Fibroblast of lung (primary cell): ENCODE measurements around the gene ALPP. TPM values are rescaled to one million over a fixed set of nuclear protein-coding genes. Genes with fewer than 3 reads are reported as not detected.
A peak's percentile ranks its signal among the peaks of the same experiment; 100 is the strongest.
"Not testable (repeated sequence)": the region's sequence is repeated elsewhere in the genome, so short reads cannot be mapped to it uniquely, and the experiment has no call there.

Source experiments
- DNase-seq, 2 donors: peaks; one replicate each; pipeline versions ENCODE4 v3.0.0 to v3.0.0-alpha.2; 2010; ENCODE audit warnings: low read depth in 2 of 2
- H2AFZ ChIP-seq: 2 replicates; pipeline ENCODE4 v1.5.1; 2012; ENCODE audit warnings: low read length, control low read depth, inconsistent platforms
- H3K27ac ChIP-seq: 2 replicates; pipeline ENCODE4 v1.5.1; 2011; ENCODE audit warnings: low read length, control low read depth; ENCODE audit not compliant: insufficient read depth
- H3K27me3 ChIP-seq: 2 replicates; pipeline ENCODE4 v1.5.1; 2011; ENCODE audit warnings: mild to moderate bottlenecking, low read length; ENCODE audit not compliant: control insufficient read depth, insufficient read depth
- H3K36me3 ChIP-seq: 2 replicates; pipeline ENCODE4 v1.5.1; 2011; ENCODE audit warnings: low read length; ENCODE audit not compliant: control insufficient read depth, insufficient read depth
- H3K4me1 ChIP-seq: 2 replicates; pipeline ENCODE4 v1.5.1; 2011; ENCODE audit warnings: low read length; ENCODE audit not compliant: control insufficient read depth, insufficient read depth; ENCODE audit errors: extremely low read depth
- H3K4me2 ChIP-seq: 2 replicates; pipeline ENCODE4 v1.5.1; 2011; ENCODE audit warnings: low read length, control low read depth; ENCODE audit not compliant: insufficient read depth; ENCODE audit errors: extremely low read depth
- H3K4me3 ChIP-seq, 4 experiments: fragments of 200-600 bp in 1 of 4; sonication (generic) in 1 of 4; replicated peaks in 1 of 4; 2 replicates each; pipeline ENCODE4 v1.5.1; 2011 to 2016; ENCODE audit warnings: low read length in 4 of 4, low read depth in 3 of 4, mild to moderate bottlenecking in 3 of 4, control low read depth in 2 of 4, inconsistent platforms in 1 of 4, mixed read lengths in 1 of 4; ENCODE audit not compliant: insufficient read depth in 1 of 4; ENCODE audit errors: control extremely low read depth in 1 of 4
- H3K79me2 ChIP-seq: 2 replicates; pipeline ENCODE4 v1.5.1; 2012; ENCODE audit warnings: mild to moderate bottlenecking, low read length, inconsistent platforms; ENCODE audit not compliant: control insufficient read depth, insufficient read depth
- H3K9ac ChIP-seq: 2 replicates; pipeline ENCODE4 v1.5.1; 2011; ENCODE audit warnings: mild to moderate bottlenecking, low read length, control low read depth; ENCODE audit not compliant: insufficient read depth
- H3K9me3 ChIP-seq: 2 replicates; pipeline ENCODE4 v1.5.1; 2012; ENCODE audit warnings: low read depth, low read length; ENCODE audit not compliant: control insufficient read depth, insufficient read depth
- H4K20me1 ChIP-seq: 2 replicates; pipeline ENCODE4 v1.5.1; 2011; ENCODE audit warnings: low read length; ENCODE audit not compliant: control insufficient read depth, insufficient read depth; ENCODE audit errors: extremely low read depth
- CTCF ChIP-seq, 2 donors: IDR thresholded peaks in 1 of 2; conservative IDR thresholded peaks in 1 of 2; 1 replicate in 1 of 2; 2 replicates in 1 of 2; pipeline ENCODE4 v1.5.1; 2011 to 2012; ENCODE audit warnings: low read length in 2 of 2, control low read depth in 1 of 2, inconsistent platforms in 1 of 2, low read depth in 1 of 2, mild to moderate bottlenecking in 1 of 2
- EZH2 ChIP-seq: IDR thresholded peaks from 2 replicates; pipeline ENCODE4 v1.5.1; 2012; ENCODE audit warnings: low read length, control low read depth, mild to moderate bottlenecking; ENCODE audit errors: missing control alignments
- polyA plus RNA-seq, 2 donors: library from polyadenylated mRNA; depleted of rRNA in 1 of 2; stranded (reverse) in 1 of 2; unstranded in 1 of 2; fragments of >200 nt; gene quantifications; 2 replicates each; pipeline ENCODE4 v1.2.1, GENCODE V29; 2011 to 2012; ENCODE audit warnings: missing spikeins in 1 of 2
- total RNA-seq: library from RNA; depleted of rRNA; stranded (reverse); fragments of >200 nt; gene quantifications from 2 replicates; pipeline ENCODE4 v1.2.1, GENCODE V29; 2014

The ALPP gene
- total and polyA plus RNA-seq, 2 donors (not counting 1 experiment from before 2014, with no cell fraction given), result not detected

GRCh38 chr2:232362174-232362900 is 16.2 kb upstream of the ALPP start:
- Histone ChIP-seq H4K20me1 (no peaks in the 10 kb centered on the region), H3K36me3 (no peaks in the 10 kb centered on the region), H3K27ac (no peak overlapping the region), H3K4me2 (no peak overlapping the region), H3K79me2 (no peaks in the 10 kb centered on the region), H3K4me3 (no peak overlapping the region), H3K4me1 (no peaks in the 10 kb centered on the region), H3K9ac (no peak overlapping the region), H3K27me3 (no peaks in the 10 kb centered on the region), H2AFZ (no peak overlapping the region), H3K9me3 (no peaks in the 10 kb centered on the region)
- TF ChIP-seq CTCF (conservative IDR thresholded peaks at IDR 0.05 in 1 of 2, IDR thresholded peaks at IDR 0.05 in 1 of 2; ENCODE audit: low read depth in 1 of 2, low read length in 2 of 2), result no peak
- DNase-seq, result no peak

DNA sequence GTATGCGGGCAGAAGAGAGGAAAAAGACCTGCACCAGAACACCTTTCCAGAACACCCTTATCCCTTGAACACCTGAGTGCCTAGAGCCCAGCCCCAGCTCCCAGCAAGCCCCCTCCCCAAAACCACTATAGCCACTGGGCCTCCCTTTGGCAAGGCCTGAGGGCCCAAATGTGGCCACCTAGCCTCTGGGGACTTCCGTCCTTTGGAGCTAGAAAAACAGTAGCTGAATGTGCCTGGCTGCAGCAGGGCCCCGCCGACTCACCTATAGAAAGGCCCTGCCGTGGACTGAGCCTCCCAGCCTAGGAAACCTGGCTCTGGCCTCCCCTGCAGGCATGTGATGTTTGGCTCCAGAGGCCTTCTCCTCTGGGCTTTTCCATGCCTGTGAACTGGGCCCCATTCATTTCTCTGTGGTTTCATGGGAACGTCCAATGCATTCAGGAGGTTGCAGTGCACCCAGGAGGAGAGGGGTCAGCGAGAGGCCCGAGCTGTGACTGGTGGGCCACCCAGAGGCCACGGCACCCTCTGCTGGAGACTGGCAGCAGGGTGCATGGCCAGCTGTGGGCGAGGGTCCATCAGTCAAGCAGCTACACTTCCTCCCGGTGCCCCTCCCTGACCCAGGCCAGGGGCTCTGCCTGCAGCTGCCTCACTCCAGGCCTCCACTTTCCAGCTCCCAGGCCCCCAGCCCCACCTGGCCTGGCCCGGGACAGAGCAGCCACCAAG is 15.3 kb upstream of the ALPP start:
- H3K79me2 ChIP-seq, H3K4me1 ChIP-seq, H3K9ac ChIP-seq, H3K27ac ChIP-seq, H2AFZ ChIP-seq, H3K36me3 ChIP-seq, H3K9me3 ChIP-seq, H3K4me3 ChIP-seq, DNase-seq, H4K20me1 ChIP-seq, H3K4me2 ChIP-seq, H3K27me3 ChIP-seq: not testable (repeated sequence)

GRCh38 chr2:232363784-232364615 is 14.6 kb upstream of the ALPP start:
- TF ChIP-seq EZH2, result no peak
- no peak for TF ChIP-seq CTCF (conservative IDR thresholded peaks at IDR 0.05 in 1 of 2, IDR thresholded peaks at IDR 0.05 in 1 of 2; ENCODE audit: low read depth in 1 of 2, low read length in 2 of 2)
- H3K4me3 ChIP-seq, result no peak overlapping the region
- peak in 1 of 2 donors; percentile 23 for DNase-seq
- H3K9me3 ChIP-seq, result no peaks in the 10 kb centered on the region
- H3K4me1 ChIP-seq, result no peaks in the 10 kb centered on the region
- H3K9ac ChIP-seq, result no peak overlapping the region
- H3K27me3 ChIP-seq, result no peaks in the 10 kb centered on the region
- no peaks in the 10 kb centered on the region for H4K20me1 ChIP-seq
- no peaks in the 10 kb centered on the region for H3K36me3 ChIP-seq
- H3K4me2 ChIP-seq, result peak overlapping the region; percentile 56
- no peak overlapping the region for H2AFZ ChIP-seq
- no peak overlapping the region for H3K27ac ChIP-seq
- H3K79me2 ChIP-seq, result no peaks in the 10 kb centered on the region

DNA sequence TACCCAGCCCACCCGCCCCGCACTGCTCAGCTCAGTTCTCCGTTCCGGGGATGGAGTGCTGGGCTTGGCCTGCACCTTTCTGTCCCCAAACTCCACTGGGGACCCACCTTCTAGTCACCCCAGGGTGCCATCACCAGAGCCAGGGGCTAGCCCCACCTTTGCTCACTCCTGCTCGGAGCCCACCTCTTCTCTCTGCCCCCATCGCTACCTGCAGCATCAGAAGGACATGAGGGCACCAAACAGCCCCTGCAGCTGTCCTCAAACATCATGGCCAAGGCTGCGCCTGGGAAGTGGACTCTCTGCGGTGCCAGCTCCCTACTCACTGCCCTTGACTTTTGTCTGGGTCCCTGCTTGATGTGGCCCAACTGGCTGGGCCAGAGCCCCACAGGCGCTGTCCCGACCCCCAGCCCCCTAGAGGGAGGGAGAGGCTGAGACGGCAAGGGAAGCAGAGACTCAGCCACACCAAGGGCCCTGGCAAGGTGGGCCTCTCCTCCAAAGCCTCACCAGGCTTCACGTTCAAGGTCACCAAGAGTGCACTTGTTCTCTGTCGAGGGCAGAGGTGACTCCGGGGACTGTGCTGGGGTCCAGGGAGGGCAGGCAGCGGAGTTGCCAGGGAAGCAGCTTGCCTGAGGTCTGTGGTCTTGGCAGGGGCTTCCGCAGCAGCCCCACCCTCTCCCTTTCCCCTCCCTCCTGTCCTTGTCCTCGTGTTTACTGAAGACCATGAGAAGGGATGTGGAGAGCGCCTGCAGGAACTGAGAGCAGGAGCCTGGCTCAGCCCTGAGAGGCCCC is 13.6 kb upstream of the ALPP start:
- not testable (repeated sequence) for H3K4me3 ChIP-seq, H3K27ac ChIP-seq, H3K9me3 ChIP-seq, DNase-seq, H3K27me3 ChIP-seq, H3K4me1 ChIP-seq, H3K36me3 ChIP-seq, H3K4me2 ChIP-seq, H2AFZ ChIP-seq, H3K79me2 ChIP-seq, H4K20me1 ChIP-seq, H3K9ac ChIP-seq
